SK-N-SH (cell line): Measurements from ENCODE around the gene ERI2.

ENCODE experiments used
- RCOR1 ChIP-seq: fragments of 150-350 bp; IDR thresholded peaks from 2 replicates; pipeline ENCODE4 v1.6.1; 2017; ENCODE audit warnings: antibody characterized with exemption, low read length
- TF ChIP-seq, protein P1 (sequence below): fragments of 200-600 bp; sonication (generic); IDR thresholded peaks from 2 replicates; pipeline ENCODE4 v1.6.1; 2017; ENCODE audit warnings: antibody characterized with exemption, mild to moderate bottlenecking, moderate library complexity
- TF ChIP-seq, protein P2 (sequence below): IDR thresholded peaks from 2 replicates; pipeline ENCODE4 v1.6.1; 2012; ENCODE audit warnings: mild to moderate bottlenecking, low read depth, low read length, moderate library complexity

DNA sequence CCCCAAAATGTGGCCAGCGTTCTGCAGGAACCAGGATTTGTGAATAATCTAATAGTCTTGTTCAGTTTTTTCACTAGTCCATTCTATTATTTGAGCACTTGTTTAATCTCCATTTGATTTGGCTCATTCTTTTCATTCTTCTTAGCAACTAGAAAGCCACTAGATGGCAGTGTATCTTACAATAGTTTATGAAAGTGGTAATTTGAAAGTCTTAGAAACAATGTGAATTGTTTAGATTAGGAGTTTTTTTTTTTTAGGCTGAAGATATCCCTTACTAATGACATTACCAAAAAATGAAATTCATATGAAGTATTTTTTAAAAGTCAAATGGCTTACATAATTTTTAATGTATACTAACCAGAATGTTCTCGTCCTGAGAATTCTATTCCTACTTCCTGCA, 6.7 kb downstream of the ERI2 start:
- TF ChIP-seq, protein P1, sequence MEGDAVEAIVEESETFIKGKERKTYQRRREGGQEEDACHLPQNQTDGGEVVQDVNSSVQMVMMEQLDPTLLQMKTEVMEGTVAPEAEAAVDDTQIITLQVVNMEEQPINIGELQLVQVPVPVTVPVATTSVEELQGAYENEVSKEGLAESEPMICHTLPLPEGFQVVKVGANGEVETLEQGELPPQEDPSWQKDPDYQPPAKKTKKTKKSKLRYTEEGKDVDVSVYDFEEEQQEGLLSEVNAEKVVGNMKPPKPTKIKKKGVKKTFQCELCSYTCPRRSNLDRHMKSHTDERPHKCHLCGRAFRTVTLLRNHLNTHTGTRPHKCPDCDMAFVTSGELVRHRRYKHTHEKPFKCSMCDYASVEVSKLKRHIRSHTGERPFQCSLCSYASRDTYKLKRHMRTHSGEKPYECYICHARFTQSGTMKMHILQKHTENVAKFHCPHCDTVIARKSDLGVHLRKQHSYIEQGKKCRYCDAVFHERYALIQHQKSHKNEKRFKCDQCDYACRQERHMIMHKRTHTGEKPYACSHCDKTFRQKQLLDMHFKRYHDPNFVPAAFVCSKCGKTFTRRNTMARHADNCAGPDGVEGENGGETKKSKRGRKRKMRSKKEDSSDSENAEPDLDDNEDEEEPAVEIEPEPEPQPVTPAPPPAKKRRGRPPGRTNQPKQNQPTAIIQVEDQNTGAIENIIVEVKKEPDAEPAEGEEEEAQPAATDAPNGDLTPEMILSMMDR: peak; percentile 69
- TF ChIP-seq, protein P2, sequence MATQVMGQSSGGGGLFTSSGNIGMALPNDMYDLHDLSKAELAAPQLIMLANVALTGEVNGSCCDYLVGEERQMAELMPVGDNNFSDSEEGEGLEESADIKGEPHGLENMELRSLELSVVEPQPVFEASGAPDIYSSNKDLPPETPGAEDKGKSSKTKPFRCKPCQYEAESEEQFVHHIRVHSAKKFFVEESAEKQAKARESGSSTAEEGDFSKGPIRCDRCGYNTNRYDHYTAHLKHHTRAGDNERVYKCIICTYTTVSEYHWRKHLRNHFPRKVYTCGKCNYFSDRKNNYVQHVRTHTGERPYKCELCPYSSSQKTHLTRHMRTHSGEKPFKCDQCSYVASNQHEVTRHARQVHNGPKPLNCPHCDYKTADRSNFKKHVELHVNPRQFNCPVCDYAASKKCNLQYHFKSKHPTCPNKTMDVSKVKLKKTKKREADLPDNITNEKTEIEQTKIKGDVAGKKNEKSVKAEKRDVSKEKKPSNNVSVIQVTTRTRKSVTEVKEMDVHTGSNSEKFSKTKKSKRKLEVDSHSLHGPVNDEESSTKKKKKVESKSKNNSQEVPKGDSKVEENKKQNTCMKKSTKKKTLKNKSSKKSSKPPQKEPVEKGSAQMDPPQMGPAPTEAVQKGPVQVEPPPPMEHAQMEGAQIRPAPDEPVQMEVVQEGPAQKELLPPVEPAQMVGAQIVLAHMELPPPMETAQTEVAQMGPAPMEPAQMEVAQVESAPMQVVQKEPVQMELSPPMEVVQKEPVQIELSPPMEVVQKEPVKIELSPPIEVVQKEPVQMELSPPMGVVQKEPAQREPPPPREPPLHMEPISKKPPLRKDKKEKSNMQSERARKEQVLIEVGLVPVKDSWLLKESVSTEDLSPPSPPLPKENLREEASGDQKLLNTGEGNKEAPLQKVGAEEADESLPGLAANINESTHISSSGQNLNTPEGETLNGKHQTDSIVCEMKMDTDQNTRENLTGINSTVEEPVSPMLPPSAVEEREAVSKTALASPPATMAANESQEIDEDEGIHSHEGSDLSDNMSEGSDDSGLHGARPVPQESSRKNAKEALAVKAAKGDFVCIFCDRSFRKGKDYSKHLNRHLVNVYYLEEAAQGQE: no peak
- TF ChIP-seq RCOR1: no peak
